ENCODE results near the gene EFHC2. TPM values are rescaled to one million over a fixed set of nuclear protein-coding genes. Genes with fewer than 3 reads are reported as not detected.

Gene EFHC2
- total and polyA plus RNA-seq, 2 of the 8 experiments (the other 6 are each of a cell fraction or from before 2014, with no cell fraction given) = 1.8 to 3.4 TPM

GRCh38 chrX:44240036-44240435 is 103.4 kb downstream of the EFHC2 start:
- ChIA-PET POLR2A (ENCODE audit: partially characterized antibody) (no interaction called here), CTCF (ENCODE audit: partially characterized antibody) (interaction anchor here (1.8 kb wide), 1 partner anchor 281 kb away, joined by 4 read pairs; no protein-coding TSS in a partner anchor)
- Histone ChIP-seq H3K4ac (replicated peaks; ENCODE audit: insufficient read length, low read depth, low read length) (no peak overlapping the region), H3K4me3 (ENCODE audit: extremely low read depth in 1 of 4, insufficient read depth in 2 of 4, low read depth in 3 of 4, low read length in 4 of 4) (no peak overlapping the region), H4K8ac (ENCODE audit: extremely low read depth, insufficient read depth, low read length) (no peak overlapping the region), H3K79me1 (ENCODE audit: low read depth, low read length) (no peaks in the 10 kb centered on the region), H4K20me1 (replicated peaks in 1 of 2; ENCODE audit: control insufficient read depth in 1 of 2, insufficient read depth in 2 of 2, low read length in 2 of 2) (no peaks in the 10 kb centered on the region), H2AK5ac (ENCODE audit: low read depth, low read length) (no peak overlapping the region), H2BK20ac (ENCODE audit: low read length) (no peak overlapping the region), H3K9ac (replicated peaks in 1 of 4; ENCODE audit: extremely low read depth in 1 of 4, low read depth in 3 of 4, low read length in 3 of 4) (no peak overlapping the region), H3K9me3 (ENCODE audit: insufficient read depth in 2 of 2, low read depth in 1 of 2, low read length in 1 of 2) (no peaks in the 10 kb centered on the region), H3K23me2 (ENCODE audit: low read depth, low read length) (no peaks in the 10 kb centered on the region), H2BK120ac (replicated peaks; ENCODE audit: low read depth, low read length) (no peak overlapping the region), H3K27ac (ENCODE audit: low read depth, low read length) (no peak overlapping the region), H2BK12ac (ENCODE audit: low read depth, low read length) (no peak overlapping the region), H3K56ac (replicated peaks; ENCODE audit: insufficient read length, low read depth, low read length) (no peak overlapping the region), H3K27me3 (replicated peaks in 1 of 4; ENCODE audit: control insufficient read depth in 3 of 4, extremely low read depth in 1 of 4, insufficient read depth in 3 of 4, low read length in 3 of 4) (no peaks in the 10 kb centered on the region), H2BK15ac (ENCODE audit: low read length) (no peak overlapping the region), H3K18ac (ENCODE audit: extremely low read depth, low read length) (no peak overlapping the region), H3K4me1 (replicated peaks in 1 of 4; ENCODE audit: control insufficient read depth in 3 of 4, insufficient read depth in 4 of 4, low read length in 3 of 4) (no peaks in the 10 kb centered on the region; a peak in 1 of 7 replicates), H3K23ac (ENCODE audit: insufficient read length) (no peak overlapping the region), H3K4me2 (ENCODE audit: insufficient read depth in 1 of 2, low read depth in 2 of 2, low read length in 2 of 2) (no peak overlapping the region), H2BK5ac (ENCODE audit: low read depth, low read length) (no peak overlapping the region), H3K14ac (ENCODE audit: insufficient read length) (no peak overlapping the region), H2AFZ (ENCODE audit: low read length) (no peak overlapping the region), H4K5ac (ENCODE audit: insufficient read length, low read depth, low read length) (no peak overlapping the region), H3K36me3 (ENCODE audit: control insufficient read depth in 2 of 4, insufficient read depth in 4 of 4, low read length in 3 of 4) (no peaks in the 10 kb centered on the region), H4K91ac (replicated peaks; ENCODE audit: insufficient read length, low read length) (no peak overlapping the region), H3K79me2 (ENCODE audit: control insufficient read depth in 1 of 2, insufficient read depth in 2 of 2, low read length in 2 of 2) (no peaks in the 10 kb centered on the region)
- DNase-seq (ENCODE audit: low read depth in 1 of 2, low spot score in 2 of 2) = no peak
- WGBS, 2 experiments (ENCODE audit: extremely low coverage in 1 of 2, insufficient coverage in 1 of 2, insufficient read length in 1 of 2, insufficient replicate concordance in 2 of 2, low coverage in 1 of 2, low lambda C conversion rate in 2 of 2, missing lambda C conversion rate in 1 of 2) = 100% methylated on average over 1 of the region's 1 CpG; no CpG with 5 or more reads in 1 of the 2 experiments
- FAIRE-seq = no peak
- no peak for TF ChIP-seq NRF1 (IDR thresholded peaks at IDR 0.05; ENCODE audit: low read depth, low read length)
- no peak for TF ChIP-seq CBX5 (IDR thresholded peaks at IDR 0.05; ENCODE audit: low read depth, low read length)
- TF ChIP-seq YY1 (IDR thresholded peaks at IDR 0.05; ENCODE audit: low read depth, low read length) = no peak
- TF ChIP-seq ATF2 (IDR thresholded peaks at IDR 0.05; ENCODE audit: low read length) = no peak
- TF ChIP-seq SP2 (IDR thresholded peaks at IDR 0.05; ENCODE audit: low read length) = no peak
- no peak for TF ChIP-seq ASH2L (IDR thresholded peaks at IDR 0.05; ENCODE audit: low read length)
- no peak for TF ChIP-seq BRCA1 (IDR thresholded peaks at IDR 0.05; ENCODE audit: low read depth, low read length)
- no peak for TF ChIP-seq TBP (IDR thresholded peaks at IDR 0.05; ENCODE audit: low read depth, low read length)
- TF ChIP-seq JUN (IDR thresholded peaks at IDR 0.05; ENCODE audit: low read depth, low read length) = no peak
- TF ChIP-seq TAF7 (optimal IDR thresholded peaks at IDR 0.05; ENCODE audit: borderline replicate concordance, low read depth, low read length) = no peak
- no peak for TF ChIP-seq FOSL1 (IDR thresholded peaks at IDR 0.05; ENCODE audit: insufficient read depth, low read depth, low read length)
- TF ChIP-seq TEAD4 (IDR thresholded peaks at IDR 0.05; ENCODE audit: low read depth, low read length) = no peak
